ENCODE data around the gene CD9. TPM values are rescaled to one million over a fixed set of nuclear protein-coding genes. Genes with fewer than 3 reads are reported as not detected.

Gene CD9
- total RNA-seq, 2 donors from 2014 or later, result 6.1 to 8.4 TPM

DNA sequence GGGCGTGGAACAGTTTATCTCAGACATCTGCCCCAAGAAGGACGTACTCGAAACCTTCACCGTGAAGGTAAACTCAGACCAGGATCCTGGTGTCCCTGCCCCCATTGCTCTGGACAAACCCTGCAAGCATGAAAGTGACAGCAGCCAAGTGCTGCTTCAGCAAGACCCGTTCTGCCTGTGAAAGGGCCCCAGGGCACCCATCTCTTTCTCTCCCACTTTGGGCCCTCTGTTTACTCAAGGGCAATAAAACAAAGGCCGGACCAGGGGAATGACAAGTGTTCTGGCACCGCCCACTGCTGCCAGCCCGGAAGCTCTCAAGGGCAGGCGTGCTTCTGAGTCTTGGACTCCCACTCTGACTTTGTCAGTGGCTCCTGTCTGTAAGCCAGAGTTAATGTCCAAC, 35.3 kb downstream of the CD9 start:
- no peak for DNase-seq

DNA sequence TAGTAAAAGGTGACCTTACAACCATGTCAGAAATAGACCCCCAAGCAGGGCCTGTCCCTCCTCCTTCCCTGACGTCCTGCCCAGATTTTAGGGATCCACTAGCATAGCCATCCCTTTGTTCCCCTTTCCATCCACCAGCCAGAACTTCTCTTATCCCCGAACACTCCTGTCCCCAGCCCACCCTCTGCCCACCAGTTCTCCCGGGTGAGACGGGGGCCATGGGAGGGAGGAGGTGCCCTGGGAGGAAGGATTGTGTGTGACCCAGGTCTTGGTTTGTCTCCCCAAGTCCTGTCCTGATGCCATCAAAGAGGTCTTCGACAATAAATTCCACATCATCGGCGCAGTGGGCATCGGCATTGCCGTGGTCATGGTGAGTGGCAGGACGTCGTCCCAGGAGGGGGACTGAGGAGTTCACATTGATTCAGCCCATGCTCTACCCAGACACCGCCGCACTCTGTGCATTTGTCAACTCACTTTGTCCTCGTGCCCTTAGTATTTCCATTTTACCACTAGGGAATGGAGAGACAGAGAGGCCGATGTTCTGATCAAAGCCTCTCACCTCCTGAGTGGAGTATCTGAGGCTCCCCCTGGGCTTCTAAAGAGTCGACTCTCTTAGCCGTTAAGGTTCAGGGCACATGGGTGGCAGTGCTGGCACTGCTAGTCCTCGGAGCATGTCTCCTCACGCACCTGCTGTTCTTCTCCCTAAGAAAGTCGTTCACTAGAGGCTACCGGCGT, 35.9 kb downstream of the CD9 start:
- H3K27me3 Mint-ChIP-seq (ENCODE audit: low read depth), result no peaks in the 10 kb centered on the region
- DNase-seq, result no peak
- no peaks in the 10 kb centered on the region for H3K36me3 Mint-ChIP-seq (ENCODE audit: insufficient read depth in 2 of 2)
- ATAC-seq (replicated peaks in 1 of 2), result no peak
- H3K9me3 Mint-ChIP-seq, result no peaks in the 10 kb centered on the region
- no peak overlapping the region for H3K4me3 Mint-ChIP-seq
- H3K27ac Mint-ChIP-seq, result no peak overlapping the region
- H3K4me1 Mint-ChIP-seq (ENCODE audit: low read depth), result peaks cover 14% of the 10 kb centered on the region

More for the DNA sequence above, 35.3 kb downstream of the CD9 start:
- Mint-ChIP-seq H3K27ac (no peak overlapping the region), H3K36me3 (ENCODE audit: insufficient read depth in 2 of 2) (no peaks in the 10 kb centered on the region), H3K4me3 (no peak overlapping the region), H3K9me3 (no peaks in the 10 kb centered on the region), H3K4me1 (ENCODE audit: low read depth) (peaks cover 20% of the 10 kb centered on the region), H3K27me3 (ENCODE audit: low read depth) (no peaks in the 10 kb centered on the region)
- no peak for ATAC-seq (replicated peaks in 1 of 2)

DNA sequence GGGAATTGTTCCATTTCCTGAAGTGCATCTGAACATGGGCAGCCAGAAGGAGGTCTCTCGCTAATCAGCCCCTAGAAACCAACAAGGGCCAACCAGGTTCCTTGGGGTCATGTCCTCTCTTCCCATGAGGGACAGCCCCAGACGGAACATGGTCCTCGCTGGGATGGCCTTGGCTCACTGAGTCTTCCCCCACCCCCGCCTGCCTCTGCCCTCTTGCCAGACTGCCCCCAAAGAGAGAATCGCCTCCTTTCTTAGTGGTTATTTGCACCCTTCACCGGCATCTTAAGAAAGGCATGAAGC, 36.4 kb downstream of the CD9 start:
- DNase-seq, result no peak

DNA sequence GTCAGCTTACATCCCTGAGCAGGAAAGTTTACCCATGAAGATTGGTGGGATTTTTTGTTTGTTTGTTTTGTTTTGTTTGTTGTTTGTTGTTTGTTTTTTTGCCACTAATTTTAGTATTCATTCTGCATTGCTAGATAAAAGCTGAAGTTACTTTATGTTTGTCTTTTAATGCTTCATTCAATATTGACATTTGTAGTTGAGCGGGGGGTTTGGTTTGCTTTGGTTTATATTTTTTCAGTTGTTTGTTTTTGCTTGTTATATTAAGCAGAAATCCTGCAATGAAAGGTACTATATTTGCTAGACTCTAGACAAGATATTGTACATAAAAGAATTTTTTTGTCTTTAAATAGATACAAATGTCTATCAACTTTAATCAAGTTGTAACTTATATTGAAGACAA, 37.6 kb downstream of the CD9 start:
- ATAC-seq (replicated peaks in 1 of 2), result no peak
- H3K27me3 Mint-ChIP-seq (ENCODE audit: low read depth), result no peaks in the 10 kb centered on the region
- no peaks in the 10 kb centered on the region for H3K9me3 Mint-ChIP-seq

More for the DNA sequence above, 36.4 kb downstream of the CD9 start:
- Mint-ChIP-seq H3K27me3 (ENCODE audit: low read depth) (no peaks in the 10 kb centered on the region), H3K9me3 (no peaks in the 10 kb centered on the region), H3K4me3 (no peak overlapping the region), H3K27ac (no peak overlapping the region), H3K36me3 (ENCODE audit: insufficient read depth in 2 of 2) (no peaks in the 10 kb centered on the region), H3K4me1 (ENCODE audit: low read depth) (peaks cover 9% of the 10 kb centered on the region)
- no peak for ATAC-seq (replicated peaks in 1 of 2)

DNA sequence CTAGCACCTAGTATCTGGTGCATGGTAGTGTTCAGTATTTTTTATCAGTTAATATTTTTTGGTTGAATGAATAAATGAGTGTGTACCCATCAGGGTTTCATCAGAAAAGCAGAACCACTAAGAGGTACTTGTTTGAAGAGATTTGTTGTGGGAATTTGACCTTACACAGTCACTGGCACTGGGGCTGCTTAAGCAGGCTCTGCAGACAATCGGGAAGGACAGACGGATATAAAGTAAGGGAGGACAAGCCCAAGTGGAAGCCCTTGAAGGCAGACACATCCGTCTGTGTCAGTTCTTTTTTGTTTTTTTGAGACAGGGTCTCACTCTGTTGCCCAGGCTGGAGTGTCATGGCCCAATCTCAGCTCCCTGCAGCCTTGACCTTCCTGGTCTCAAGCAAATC, 38.7 kb downstream of the CD9 start:
- H3K27ac Mint-ChIP-seq, result no peak overlapping the region
- H3K4me3 Mint-ChIP-seq, result no peak overlapping the region
- H3K36me3 Mint-ChIP-seq (ENCODE audit: insufficient read depth in 2 of 2), result no peaks in the 10 kb centered on the region
- DNase-seq (no peak), ATAC-seq (replicated peaks in 1 of 2) (no peak)
- no peaks in the 10 kb centered on the region for H3K4me1 Mint-ChIP-seq (ENCODE audit: low read depth)
- no peaks in the 10 kb centered on the region for H3K9me3 Mint-ChIP-seq
- no peaks in the 10 kb centered on the region for H3K27me3 Mint-ChIP-seq (ENCODE audit: low read depth)

More for the DNA sequence above, 37.6 kb downstream of the CD9 start:
- Mint-ChIP-seq H3K4me3 (no peak overlapping the region), H3K4me1 (ENCODE audit: low read depth) (no peaks in the 10 kb centered on the region), H3K27ac (no peak overlapping the region), H3K36me3 (ENCODE audit: insufficient read depth in 2 of 2) (no peaks in the 10 kb centered on the region)
- DNase-seq, result no peak

DNA sequence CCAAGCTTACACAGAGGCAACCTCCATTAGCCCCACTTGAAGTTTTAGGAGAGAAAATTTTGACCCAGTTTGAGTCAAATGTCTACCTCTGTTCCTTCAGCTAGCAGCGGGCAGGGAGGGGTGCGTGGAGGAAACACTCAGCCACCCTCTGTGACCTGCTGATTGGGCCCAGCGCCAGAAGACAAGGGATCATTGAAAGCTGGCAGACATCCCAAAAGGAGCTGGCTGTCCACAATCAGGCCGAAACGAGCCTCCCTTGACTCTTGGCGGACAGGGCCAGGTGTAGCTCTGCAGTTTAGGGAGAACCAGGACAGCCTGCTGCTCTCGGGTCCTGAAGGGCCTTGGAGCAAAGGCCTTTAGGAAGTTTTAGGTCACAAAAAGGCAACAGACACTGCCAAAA, 41.3 kb downstream of the CD9 start:
- Mint-ChIP-seq H3K9me3 (peaks cover 0 to 1% of the 10 kb centered on the region in 2 donors), H3K27me3 (ENCODE audit: low read depth) (no peaks in the 10 kb centered on the region), H3K4me1 (ENCODE audit: low read depth) (no peaks in the 10 kb centered on the region), H3K27ac (no peak overlapping the region), H3K4me3 (no peak overlapping the region), H3K36me3 (ENCODE audit: insufficient read depth in 2 of 2) (no peaks in the 10 kb centered on the region)
- DNase-seq (no peak), ATAC-seq (replicated peaks in 1 of 2) (no peak)

DNA sequence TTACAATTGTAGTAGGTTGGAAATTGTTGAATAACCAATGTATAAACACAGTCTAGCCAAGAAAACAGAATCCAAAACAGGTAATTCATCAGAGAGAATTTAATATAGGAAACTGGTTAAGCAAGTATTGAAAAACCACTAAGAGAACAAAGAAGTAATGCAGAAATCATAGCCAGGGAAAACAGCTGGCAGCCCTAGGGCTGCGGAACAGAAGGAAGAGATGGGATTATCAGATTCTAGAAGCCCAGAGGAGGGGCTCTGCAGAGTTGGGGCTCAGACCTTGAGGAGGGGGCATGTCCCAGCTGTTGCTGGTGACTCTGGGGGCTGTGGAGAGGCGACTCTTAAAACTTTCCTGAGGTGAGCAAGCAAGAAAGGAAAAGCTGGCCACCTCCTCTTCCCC, 49.4 kb downstream of the CD9 start:
- Mint-ChIP-seq H3K4me3 (no peak overlapping the region), H3K27ac (no peak overlapping the region), H3K4me1 (ENCODE audit: low read depth) (no peaks in the 10 kb centered on the region), H3K27me3 (ENCODE audit: low read depth) (peaks cover 16% of the 10 kb centered on the region), H3K9me3 (peaks cover 0 to 1% of the 10 kb centered on the region in 2 donors), H3K36me3 (ENCODE audit: insufficient read depth in 2 of 2) (no peaks in the 10 kb centered on the region)
- DNase-seq (no peak), ATAC-seq (replicated peaks in 1 of 2) (no peak)

DNA sequence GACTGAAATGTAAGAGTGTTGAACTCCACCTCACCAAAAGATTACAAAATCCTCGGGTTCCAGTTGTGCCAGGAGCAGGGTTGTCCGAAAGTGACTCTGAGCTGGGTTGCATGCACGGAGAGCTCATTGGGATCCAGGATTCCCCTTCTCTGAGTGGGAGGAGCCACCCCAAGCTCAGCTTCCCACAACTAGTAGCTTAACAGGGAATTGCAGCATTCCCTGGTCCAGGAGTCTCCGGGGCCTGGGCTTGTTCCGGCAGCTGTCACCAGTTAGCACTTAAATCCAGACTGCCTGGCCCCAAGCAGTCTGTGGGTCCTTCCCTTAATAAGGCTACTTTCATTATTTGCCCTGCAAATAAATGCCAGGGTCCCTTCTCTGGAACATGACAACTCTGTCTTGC, 50.1 kb downstream of the CD9 start:
- ATAC-seq (replicated peaks in 1 of 2), result no peak
- no peak overlapping the region for H3K27ac Mint-ChIP-seq
- H3K4me1 Mint-ChIP-seq (ENCODE audit: low read depth), result no peaks in the 10 kb centered on the region
- no peaks in the 10 kb centered on the region for H3K36me3 Mint-ChIP-seq (ENCODE audit: insufficient read depth in 2 of 2)
- no peaks in the 10 kb centered on the region for H3K9me3 Mint-ChIP-seq
- H3K27me3 Mint-ChIP-seq (ENCODE audit: low read depth), result peaks cover 16% of the 10 kb centered on the region
- H3K4me3 Mint-ChIP-seq, result no peak overlapping the region
- no peak for DNase-seq

DNA sequence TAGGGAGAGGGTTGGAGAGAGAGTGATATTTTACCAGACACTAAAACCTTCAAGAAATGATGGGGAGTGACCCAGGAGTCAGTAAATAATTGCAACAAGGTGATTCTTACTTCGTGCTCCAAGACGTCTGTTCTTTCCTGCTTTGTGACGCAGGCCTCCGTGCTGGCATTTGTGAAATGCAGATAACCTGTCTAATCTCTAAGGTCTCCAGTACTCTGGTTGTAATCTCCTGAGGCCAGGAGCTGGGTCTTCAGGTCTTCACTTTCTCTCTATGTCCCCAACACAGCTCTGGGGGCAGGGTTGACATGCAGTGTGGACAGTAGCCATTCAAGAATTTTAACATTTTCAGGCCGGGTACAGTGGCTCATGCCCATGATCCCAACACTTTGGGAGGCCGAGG, 53.1 kb downstream of the CD9 start:
- H3K4me1 Mint-ChIP-seq (ENCODE audit: low read depth), result no peaks in the 10 kb centered on the region
- H3K27me3 Mint-ChIP-seq (ENCODE audit: low read depth), result peaks cover 16% of the 10 kb centered on the region
- no peak overlapping the region for H3K27ac Mint-ChIP-seq
- ATAC-seq (replicated peaks in 1 of 2) (no peak), DNase-seq (no peak)
- no peak overlapping the region for H3K4me3 Mint-ChIP-seq
- no peaks in the 10 kb centered on the region for H3K36me3 Mint-ChIP-seq (ENCODE audit: insufficient read depth in 2 of 2)
- H3K9me3 Mint-ChIP-seq, result no peaks in the 10 kb centered on the region

DNA sequence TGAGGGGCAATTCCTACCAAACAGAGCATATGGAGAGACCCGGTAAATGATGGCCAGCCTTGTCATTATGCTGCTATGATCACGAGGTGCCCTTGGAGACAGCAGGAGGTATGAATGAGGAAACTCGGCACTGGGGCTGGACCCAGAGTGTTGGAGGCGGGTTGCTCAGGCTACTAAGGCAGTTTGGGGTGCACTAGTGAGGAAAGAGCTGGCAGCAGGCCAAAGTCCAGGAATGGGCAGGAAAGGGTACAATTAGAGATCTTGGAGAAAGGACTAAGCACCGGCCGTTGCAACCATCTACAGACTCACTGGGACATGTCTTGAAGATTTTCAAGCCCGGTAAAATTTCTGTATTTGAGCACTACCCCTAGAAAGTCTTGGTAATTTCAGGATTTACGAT, 54.3 kb downstream of the CD9 start:
- no peak for DNase-seq
- Mint-ChIP-seq H3K4me3 (no peak overlapping the region), H3K27ac (no peak overlapping the region), H3K36me3 (ENCODE audit: insufficient read depth in 2 of 2) (no peaks in the 10 kb centered on the region), H3K27me3 (ENCODE audit: low read depth) (peaks cover 9% of the 10 kb centered on the region), H3K4me1 (ENCODE audit: low read depth) (no peaks in the 10 kb centered on the region), H3K9me3 (no peaks in the 10 kb centered on the region)
- ATAC-seq (replicated peaks in 1 of 2), result no peak

DNA sequence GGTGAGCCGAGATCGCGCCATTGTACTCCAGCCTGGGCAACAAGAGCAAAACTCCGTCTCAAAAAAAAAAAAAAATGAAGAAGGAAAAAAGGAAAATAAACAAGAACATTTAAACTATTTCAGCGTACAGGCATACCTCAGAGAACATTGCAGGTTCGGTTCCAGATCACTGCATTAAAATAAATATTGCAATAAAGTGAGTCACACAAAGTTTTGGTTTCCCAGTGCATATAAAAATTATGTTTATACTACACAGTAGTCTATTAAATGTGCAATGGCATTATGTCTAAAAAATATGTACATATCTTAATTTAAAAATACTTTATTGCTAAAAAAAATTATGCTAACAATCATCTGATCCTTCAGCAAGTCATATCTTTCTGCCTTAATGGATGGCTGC, 56.8 kb downstream of the CD9 start:
- no peaks in the 10 kb centered on the region for H3K9me3 Mint-ChIP-seq
- no peaks in the 10 kb centered on the region for H3K36me3 Mint-ChIP-seq (ENCODE audit: insufficient read depth in 2 of 2)
- ATAC-seq (replicated peaks in 1 of 2) (no peak), DNase-seq (no peak)
- H3K4me3 Mint-ChIP-seq, result no peak overlapping the region
- no peak overlapping the region for H3K27ac Mint-ChIP-seq
- H3K27me3 Mint-ChIP-seq (ENCODE audit: low read depth), result no peaks in the 10 kb centered on the region
- peaks cover 4% of the 10 kb centered on the region for H3K4me1 Mint-ChIP-seq (ENCODE audit: low read depth)

DNA sequence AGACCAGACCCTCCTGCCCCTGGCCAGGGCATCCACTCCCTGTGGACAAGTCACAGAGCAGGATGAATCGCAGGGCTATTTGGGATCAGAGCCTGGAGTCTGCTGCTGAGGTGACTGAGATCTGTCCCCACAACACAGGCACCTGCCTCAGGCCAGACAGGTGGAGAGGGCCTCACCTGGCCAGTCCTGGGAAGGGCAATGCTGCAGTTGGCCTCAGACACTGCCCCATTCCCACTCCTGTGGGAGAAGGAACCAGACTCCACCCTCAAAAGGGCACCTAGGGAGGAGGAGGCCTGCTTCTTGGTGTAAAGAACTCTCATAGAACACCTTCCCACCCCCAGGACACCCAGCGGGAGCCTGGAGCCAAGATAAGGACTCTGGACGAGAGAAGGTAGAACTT, 62.0 kb downstream of the CD9 start:
- ATAC-seq (replicated peaks in 1 of 2) (no peak), DNase-seq (no peak)
- Mint-ChIP-seq H3K27ac (no peak overlapping the region), H3K36me3 (ENCODE audit: insufficient read depth in 2 of 2) (no peaks in the 10 kb centered on the region), H3K9me3 (no peaks in the 10 kb centered on the region), H3K27me3 (ENCODE audit: low read depth) (no peaks in the 10 kb centered on the region), H3K4me3 (no peak overlapping the region), H3K4me1 (ENCODE audit: low read depth) (peaks cover 31% of the 10 kb centered on the region)

DNA sequence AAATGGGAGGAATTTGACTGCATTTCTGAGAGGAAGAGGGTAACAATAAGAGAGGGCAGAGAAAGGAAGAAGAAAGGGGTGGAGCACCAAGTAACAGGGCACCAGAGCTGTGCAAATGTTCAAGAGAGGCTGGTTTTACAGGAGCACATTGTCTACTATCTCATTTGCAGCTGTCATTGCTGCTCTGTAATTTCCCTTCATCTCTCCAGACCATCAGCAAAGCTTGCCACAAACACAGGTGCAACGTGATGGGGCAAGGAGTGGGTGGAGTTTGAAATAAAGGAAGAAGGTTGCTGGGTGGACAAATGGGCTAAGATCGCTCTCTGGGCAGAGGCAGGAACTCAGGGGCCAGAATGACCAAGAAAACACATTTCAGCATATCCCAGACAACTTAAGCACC, 62.4 kb downstream of the CD9 start:
- Mint-ChIP-seq H3K27me3 (ENCODE audit: low read depth) (no peaks in the 10 kb centered on the region), H3K4me3 (no peak overlapping the region), H3K27ac (no peak overlapping the region), H3K4me1 (ENCODE audit: low read depth) (peaks cover 35% of the 10 kb centered on the region), H3K36me3 (ENCODE audit: insufficient read depth in 2 of 2) (no peaks in the 10 kb centered on the region), H3K9me3 (no peaks in the 10 kb centered on the region)
- ATAC-seq (replicated peaks in 1 of 2), result no peak
- DNase-seq, result no peak

DNA sequence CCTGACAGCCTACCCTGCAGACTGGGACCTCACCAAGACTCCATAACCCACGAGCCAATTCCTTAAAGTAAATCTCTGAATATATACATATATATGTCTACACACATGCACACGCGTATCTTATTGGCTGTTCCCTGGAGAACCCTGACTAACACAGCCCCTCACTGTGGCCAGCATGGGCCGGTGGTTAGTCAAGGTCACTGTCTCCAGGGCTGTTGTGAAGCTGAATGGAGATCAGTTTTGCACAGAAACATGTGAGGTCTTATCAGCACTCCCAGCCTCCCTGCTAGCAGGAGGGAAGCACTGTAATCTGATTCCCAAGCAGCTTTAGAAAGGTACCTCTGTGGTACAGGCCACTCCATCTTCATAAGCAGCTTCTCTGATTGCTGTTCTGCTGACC, 63.7 kb downstream of the CD9 start:
- no peaks in the 10 kb centered on the region for H3K27me3 Mint-ChIP-seq (ENCODE audit: low read depth)
- no peak overlapping the region for H3K27ac Mint-ChIP-seq
- no peak for ATAC-seq (replicated peaks in 1 of 2)
- H3K4me3 Mint-ChIP-seq, result no peak overlapping the region
- H3K4me1 Mint-ChIP-seq (ENCODE audit: low read depth), result peaks cover 38% of the 10 kb centered on the region
- no peak for DNase-seq
- H3K9me3 Mint-ChIP-seq, result no peaks in the 10 kb centered on the region
- no peaks in the 10 kb centered on the region for H3K36me3 Mint-ChIP-seq (ENCODE audit: insufficient read depth in 2 of 2)

Measured in activated T-cell treated with anti-CD3 and anti-CD28 coated beads, Interleukin-2, amount 50 U/mL, for 72 hours (primary cell).